Mesendoderm (in vitro differentiated cells): ENCODE data around the gene PTPN9.

Experiments used
- DNase-seq: peaks from one replicate; pipeline ENCODE4 v3.0.0; 2013
- H2AK5ac ChIP-seq: 2 replicates; pipeline ENCODE4 v1.6.1; 2013; ENCODE audit warnings: low read length, inconsistent platforms
- H2BK120ac ChIP-seq: 2 replicates; pipeline ENCODE4 v1.6.1; 2013; ENCODE audit warnings: low read depth, mild to moderate bottlenecking, low read length, moderate library complexity, mixed read lengths
- H2BK15ac ChIP-seq: replicated peaks from 2 replicates; pipeline ENCODE4 v1.6.1; 2013; ENCODE audit warnings: low read depth, mild to moderate bottlenecking, moderate library complexity
- H2BK5ac ChIP-seq: 2 replicates; pipeline ENCODE4 v1.6.1; 2013; ENCODE audit warnings: low read length, inconsistent platforms
- H3K18ac ChIP-seq: 2 replicates; pipeline ENCODE4 v1.6.1; 2013; ENCODE audit warnings: mild to moderate bottlenecking, low read length, mixed read lengths
- H3K23ac ChIP-seq: one replicate; pipeline ENCODE4 v1.6.1; 2013; ENCODE audit warnings: low read length
- H3K27ac ChIP-seq: 2 replicates; pipeline ENCODE4 v1.5.1; 2013; ENCODE audit warnings: low read depth, mild to moderate bottlenecking, inconsistent platforms, low read length, moderate library complexity
- H3K27me3 ChIP-seq: 2 replicates; pipeline ENCODE4 v1.6.1; 2013; ENCODE audit warnings: low read length, control low read depth, mild to moderate bottlenecking, inconsistent platforms; ENCODE audit not compliant: insufficient read depth, poor library complexity
- H3K36me3 ChIP-seq: 2 replicates; pipeline ENCODE4 v1.6.1; 2013; ENCODE audit warnings: low read length, inconsistent platforms; ENCODE audit not compliant: control insufficient read depth, insufficient read depth
- H3K4ac ChIP-seq: one replicate; pipeline ENCODE4 v1.6.1; 2013; ENCODE audit warnings: low read depth, mild to moderate bottlenecking, low read length, moderate library complexity
- H3K4me1 ChIP-seq: 2 replicates; pipeline ENCODE4 v1.6.1; 2013; ENCODE audit warnings: low read depth, low read length, inconsistent platforms; ENCODE audit not compliant: control insufficient read depth
- H3K4me2 ChIP-seq: 2 replicates; pipeline ENCODE4 v1.6.1; 2013; ENCODE audit warnings: low read length
- H3K4me3 ChIP-seq: 2 replicates; pipeline ENCODE4 v1.5.1; 2013; ENCODE audit warnings: mild to moderate bottlenecking, low read length
- H3K56ac ChIP-seq: one replicate; pipeline ENCODE4 v1.6.1; 2013; ENCODE audit warnings: low read length
- H3K79me1 ChIP-seq: 2 replicates; pipeline ENCODE4 v1.6.1; 2013; ENCODE audit warnings: low read length, inconsistent platforms
- H3K79me2 ChIP-seq: 2 replicates; pipeline ENCODE4 v1.6.1; 2013; ENCODE audit warnings: mild to moderate bottlenecking, low read length; ENCODE audit not compliant: control insufficient read depth, insufficient read depth
- H3K9ac ChIP-seq: 2 replicates; pipeline ENCODE4 v1.6.1; 2013; ENCODE audit warnings: low read length, inconsistent platforms
- H4K5ac ChIP-seq: one replicate; pipeline ENCODE4 v1.6.1; 2013; ENCODE audit warnings: low read length
- H4K8ac ChIP-seq: one replicate; pipeline ENCODE4 v1.6.1; 2013; ENCODE audit warnings: low read depth, mild to moderate bottlenecking, control low read depth, low read length, moderate library complexity
- WGBS: extraction: QIAGEN DNeasy Blood & Tissue Kit; methylation state at CpG from one replicate; pipeline ENCODE4 v1.1.7; 2013; ENCODE audit warnings: low lambda C conversion rate, missing lambda C conversion rate; ENCODE audit not compliant: insufficient coverage; ENCODE audit errors: extremely low coverage; 5-methylcytosine and 5-hydroxymethylcytosine counted together

PTPN9 gene

DNA sequence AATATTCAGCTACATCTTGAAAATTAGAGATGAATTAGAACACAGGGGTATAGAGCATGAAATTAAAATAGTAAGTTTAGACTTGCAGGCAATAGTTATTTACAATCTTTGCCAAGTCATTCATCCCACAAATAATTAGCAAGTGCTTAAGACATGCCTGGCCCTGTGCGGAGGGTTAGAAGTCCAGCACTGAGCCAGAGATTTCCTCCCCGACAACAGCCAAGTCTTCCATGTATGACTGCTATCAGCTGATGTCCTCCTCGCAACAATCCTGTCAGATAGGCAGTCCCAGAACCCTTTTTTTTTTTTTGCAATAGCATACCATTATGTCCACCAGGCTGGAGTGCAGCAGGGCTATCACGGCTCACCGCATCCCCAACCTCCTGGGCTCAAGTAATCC, 142.2 kb downstream of the PTPN9 start:
- H3K36me3 ChIP-seq, result no peaks in the 10 kb centered on the region
- no peak overlapping the region for H2BK120ac ChIP-seq
- H2AK5ac ChIP-seq, result no peak overlapping the region
- H3K79me2 ChIP-seq, result peaks cover 55% of the 10 kb centered on the region
- no peak overlapping the region for H4K5ac ChIP-seq
- H3K23ac ChIP-seq, result no peak overlapping the region
- no peak overlapping the region for H3K4me2 ChIP-seq
- peaks cover 7% of the 10 kb centered on the region for H3K79me1 ChIP-seq
- no peak for DNase-seq
- whole genome bisulfite sequencing, result no CpG with 5 or more reads among the region's 5 CpGs
- H4K8ac ChIP-seq, result no peak overlapping the region
- H2BK5ac ChIP-seq, result no peak overlapping the region
- H3K18ac ChIP-seq, result no peak overlapping the region
- no peak overlapping the region for H3K9ac ChIP-seq
- no peak overlapping the region for H3K27ac ChIP-seq
- H2BK15ac ChIP-seq, result no peak overlapping the region
- no peaks in the 10 kb centered on the region for H3K27me3 ChIP-seq
- no peak overlapping the region for H3K4ac ChIP-seq
- H3K56ac ChIP-seq, result no peak overlapping the region
- H3K4me1 ChIP-seq, result no peaks in the 10 kb centered on the region
- H3K4me3 ChIP-seq, result no peak overlapping the region

- DNase-seq, result no peak
- Histone ChIP-seq H3K27ac (no peak overlapping the region), H2BK120ac (no peak overlapping the region)
Observed at GRCh38 chr15:75431682-75432081, 147.4 kb downstream of the PTPN9 start.

GRCh38 chr15:75431270-75431669, 147.8 kb downstream of the PTPN9 start:
- Histone ChIP-seq H3K27ac (no peak overlapping the region), H3K56ac (no peak overlapping the region), H2BK5ac (no peak overlapping the region), H3K9ac (no peak overlapping the region), H3K4me1 (no peaks in the 10 kb centered on the region), H3K4me2 (no peak overlapping the region), H2BK120ac (no peak overlapping the region), H3K79me1 (peaks cover 7% of the 10 kb centered on the region), H3K36me3 (peaks cover 3% of the 10 kb centered on the region), H3K18ac (no peak overlapping the region), H2BK15ac (no peak overlapping the region), H3K4ac (no peak overlapping the region), H2AK5ac (no peak overlapping the region), H4K5ac (no peak overlapping the region), H3K79me2 (peaks cover 26% of the 10 kb centered on the region), H3K27me3 (no peaks in the 10 kb centered on the region), H4K8ac (no peak overlapping the region), H3K23ac (no peak overlapping the region), H3K4me3 (no peak overlapping the region)
- no peak for DNase-seq
- WGBS, result no CpG with 5 or more reads among the region's 2 CpGs

More at GRCh38 chr15:75431682-75432081, 147.4 kb downstream of the PTPN9 start:
- Histone ChIP-seq H3K27me3 (no peaks in the 10 kb centered on the region), H3K9ac (no peak overlapping the region), H2BK5ac (no peak overlapping the region), H3K56ac (no peak overlapping the region), H3K18ac (no peak overlapping the region), H3K23ac (no peak overlapping the region), H2AK5ac (no peak overlapping the region), H4K5ac (no peak overlapping the region), H3K4me1 (no peaks in the 10 kb centered on the region), H3K4ac (no peak overlapping the region), H4K8ac (no peak overlapping the region), H3K4me3 (no peak overlapping the region), H2BK15ac (no peak overlapping the region), H3K79me2 (peaks cover 26% of the 10 kb centered on the region), H3K36me3 (peaks cover 3% of the 10 kb centered on the region), H3K79me1 (peaks cover 7% of the 10 kb centered on the region), H3K4me2 (no peak overlapping the region)
- WGBS, result no CpG with 5 or more reads among the region's 1 CpG

DNA sequence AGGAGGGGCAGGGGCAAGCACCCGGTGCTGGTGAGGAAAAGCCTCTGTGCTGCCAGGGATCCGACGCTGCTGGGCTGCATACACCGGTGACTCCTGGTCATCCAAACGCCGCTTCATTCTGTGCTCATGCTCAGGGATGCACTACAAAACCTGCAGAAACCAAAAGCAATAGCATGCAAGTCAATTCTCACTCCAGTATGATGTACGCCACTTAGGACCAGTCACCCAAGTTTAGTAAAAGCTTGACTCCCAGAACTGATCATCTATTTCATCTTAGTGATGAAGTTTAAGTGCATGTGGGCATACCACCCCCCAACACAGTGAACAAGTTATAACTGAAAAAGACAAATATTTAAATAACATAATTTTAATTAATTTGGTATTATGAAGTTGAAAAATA, 148.9 kb downstream of the PTPN9 start:
- Histone ChIP-seq H3K18ac (no peak overlapping the region), H4K5ac (no peak overlapping the region), H2AK5ac (no peak overlapping the region), H3K4me2 (no peak overlapping the region), H3K4me1 (no peaks in the 10 kb centered on the region), H3K79me2 (peaks cover 21% of the 10 kb centered on the region), H2BK5ac (no peak overlapping the region), H2BK120ac (no peak overlapping the region), H3K4ac (no peak overlapping the region), H3K23ac (no peak overlapping the region), H3K79me1 (peaks cover 7% of the 10 kb centered on the region), H4K8ac (no peak overlapping the region), H3K27me3 (no peaks in the 10 kb centered on the region), H2BK15ac (no peak overlapping the region), H3K36me3 (peaks cover 3% of the 10 kb centered on the region), H3K9ac (no peak overlapping the region), H3K4me3 (no peak overlapping the region), H3K27ac (no peak overlapping the region), H3K56ac (no peak overlapping the region)
- no CpG with 5 or more reads among the region's 7 CpGs for WGBS
- DNase-seq, result no peak

DNA sequence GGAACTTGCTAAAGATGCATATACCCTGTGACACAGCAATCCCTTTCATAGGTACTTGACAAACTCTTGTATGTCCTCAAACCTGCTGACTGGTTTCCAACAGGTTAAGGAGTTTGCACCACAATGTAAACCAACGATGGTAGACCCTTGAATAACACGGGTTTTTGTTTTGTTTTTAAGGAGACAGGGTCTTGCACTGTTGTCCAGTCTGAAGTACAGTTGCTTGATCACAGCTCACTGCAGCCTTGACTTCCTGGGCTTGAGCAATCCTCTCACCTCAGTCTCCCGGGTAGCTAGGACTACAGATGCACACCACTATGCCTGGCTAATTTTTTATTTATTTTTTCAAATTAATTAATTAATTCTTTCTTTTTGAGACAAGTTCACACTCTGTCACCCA, 151.0 kb downstream of the PTPN9 start:
- Histone ChIP-seq H2BK120ac (no peak overlapping the region), H3K4ac (no peak overlapping the region), H3K79me1 (peaks cover 5% of the 10 kb centered on the region), H2BK5ac (no peak overlapping the region), H3K27me3 (no peaks in the 10 kb centered on the region), H2AK5ac (no peak overlapping the region), H4K5ac (no peak overlapping the region), H3K4me3 (no peak overlapping the region), H3K23ac (no peak overlapping the region), H3K79me2 (peaks cover 11% of the 10 kb centered on the region), H3K4me1 (no peaks in the 10 kb centered on the region), H4K8ac (no peak overlapping the region), H3K4me2 (no peak overlapping the region), H2BK15ac (no peak overlapping the region), H3K36me3 (peaks cover 3% of the 10 kb centered on the region), H3K56ac (no peak overlapping the region), H3K9ac (no peak overlapping the region), H3K27ac (no peak overlapping the region), H3K18ac (no peak overlapping the region)
- WGBS, result no CpG with 5 or more reads among the region's 3 CpGs
- DNase-seq, result no peak

DNA sequence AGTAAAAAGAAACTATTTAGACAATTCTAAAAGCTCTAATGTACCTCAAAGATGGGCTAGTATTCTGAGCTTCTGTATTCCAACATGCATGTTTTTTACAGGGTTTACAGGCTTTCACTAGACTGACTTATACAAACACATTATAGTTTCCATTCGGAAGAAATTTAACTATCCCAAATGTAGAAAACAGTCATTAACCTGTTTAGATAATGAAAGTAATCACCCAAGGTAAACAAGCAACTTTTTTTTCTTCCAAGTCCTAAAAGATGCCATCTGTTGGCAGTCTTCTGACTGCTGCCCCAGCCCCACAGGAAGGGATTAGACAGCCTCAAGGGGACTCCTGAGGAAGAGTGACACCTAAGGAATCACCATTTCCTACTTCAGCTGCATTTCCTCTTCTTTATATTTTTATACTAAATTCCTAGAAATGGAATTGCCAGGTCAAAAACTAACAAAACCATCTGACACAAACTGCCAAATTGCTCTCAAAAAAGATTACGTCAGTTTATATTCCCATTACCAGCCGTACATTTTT, 153.1 kb downstream of the PTPN9 start:
- Histone ChIP-seq H3K79me2 (no peaks in the 10 kb centered on the region), H2AK5ac (no peak overlapping the region), H3K4me3 (no peak overlapping the region), H3K23ac (no peak overlapping the region), H3K36me3 (peaks cover 9% of the 10 kb centered on the region), H3K4me1 (no peaks in the 10 kb centered on the region), H3K9ac (no peak overlapping the region), H4K5ac (no peak overlapping the region), H3K4me2 (no peak overlapping the region), H2BK5ac (no peak overlapping the region), H3K27ac (no peak overlapping the region), H3K79me1 (peaks cover 4% of the 10 kb centered on the region), H2BK15ac (no peak overlapping the region), H2BK120ac (no peak overlapping the region), H3K56ac (no peak overlapping the region), H3K18ac (no peak overlapping the region), H4K8ac (no peak overlapping the region), H3K27me3 (no peaks in the 10 kb centered on the region), H3K4ac (no peak overlapping the region)
- WGBS, result no CpG with 5 or more reads among the region's 3 CpGs
- DNase-seq, result peak; percentile 14
